Body of pancreas (tissue), 4 donors: Measurements from ENCODE around the gene RIMKLB. TPM values are rescaled to one million over a fixed set of nuclear protein-coding genes. Genes with fewer than 3 reads are reported as not detected.
"Not testable (repeated sequence)": the region's sequence is repeated elsewhere in the genome, so short reads cannot be mapped to it uniquely, and the experiment has no call there.

Experiments used
- ATAC-seq: fragments of 150-250 bp; one replicate; pipeline ENCODE4 v1.9.1; 2016
- DNase-seq, 4 donors: peaks; one replicate each; pipeline ENCODE4 v3.0.0-alpha.2; 2019
- H3K27ac ChIP-seq, 4 donors: fragments of 200-600 bp; sonication (generic); 1 replicate in 3 of 4; 2 replicates in 1 of 4; pipeline versions ENCODE4 v1.5.1 to v1.6.1; 2016 to 2019; ENCODE audit warnings: mild to moderate bottlenecking in 1 of 4, mixed read lengths in 1 of 4, moderate library complexity in 1 of 4
- H3K27me3 ChIP-seq, 2 donors: fragments of 200-600 bp; sonication (generic); one replicate each; pipeline ENCODE4 v1.6.0; 2016; ENCODE audit warnings: mild to moderate bottlenecking in 1 of 2
- H3K36me3 ChIP-seq, 2 donors: fragments of 200-600 bp; sonication (generic); replicated peaks in 1 of 2; 2 replicates each; pipeline ENCODE4 v1.5.1; 2016; ENCODE audit warnings: low read depth in 2 of 2; ENCODE audit not compliant: insufficient read depth in 1 of 2
- H3K4me1 ChIP-seq: fragments of 200-600 bp; sonication (generic); one replicate; pipeline ENCODE4 v1.6.0; 2016
- H3K4me3 ChIP-seq, 2 donors: fragments of 200-600 bp; sonication (generic); 1 replicate in 1 of 2; 2 replicates in 1 of 2; pipeline ENCODE4 v1.5.1; 2016 to 2019
- H3K9me3 ChIP-seq, 3 donors: fragments of 200-600 bp; sonication (generic); 1 replicate in 2 of 3; 2 replicates in 1 of 3; pipeline ENCODE4 v1.5.1; 2016
- CTCF ChIP-seq, 7 experiments: fragments of 450-650 bp in 4 of 7; fragments of 200-600 bp in 3 of 7; sonication (generic) in 3 of 7; IDR thresholded peaks; one replicate each; pipeline ENCODE4 v1.5.1; 2016 to 2019; ENCODE audit warnings: antibody characterized with exemption in 7 of 7
- POLR2A ChIP-seq, 3 donors: fragments of 450-650 bp; IDR thresholded peaks; one replicate each; pipeline ENCODE4 v1.6.1; 2016; ENCODE audit warnings: antibody characterized with exemption in 3 of 3, mild to moderate bottlenecking in 2 of 3
- WGBS, 2 donors: methylation state at CpG; one replicate each; pipeline ENCODE4 v1.1.5; 2017; 5-methylcytosine and 5-hydroxymethylcytosine counted together
- intact Hi-C: fragments of 100-400 bp; cut with DNase I; formaldehyde crosslinking; loops from one replicate; pipeline ENCODE4 v1.15.1; 2023
- total RNA-seq, 2 donors: library from RNA; depleted of rRNA; stranded (reverse); fragments of >200 nt; gene quantifications; one replicate each; pipeline ENCODE4 v1.1.0, GENCODE V29; 2016

RIMKLB gene
- total RNA-seq, 2 donors from 2014 or later = 18.1 to 19.5 TPM

- intact Hi-C loops = no loop called here
- Histone ChIP-seq H3K27me3 (no peaks in the 10 kb centered on the region), H3K4me1 (no peaks in the 10 kb centered on the region), H3K9me3 (no peaks in the 10 kb centered on the region), H3K27ac (no peak overlapping the region), H3K36me3 (no peaks in the 10 kb centered on the region), H3K4me3 (no peak overlapping the region)
- no peak for TF ChIP-seq POLR2A (IDR thresholded peaks at IDR 0.05)
- no peak for TF ChIP-seq CTCF (IDR thresholded peaks at IDR 0.05)
- no peak for DNase-seq
- no peak for ATAC-seq
- WGBS, 2 donors = 93 to 98% methylated on average over 3 of the region's 3 CpGs
Measured at GRCh38 chr12:8722286-8722800, 24.6 kb downstream of the RIMKLB start.

GRCh38 chr12:8734873-8735381 lies 37.1 kb downstream of the RIMKLB start:
- intact Hi-C loops = no loop called here
- DNase-seq = no peak
- Histone ChIP-seq H3K36me3 (no peaks in the 10 kb centered on the region), H3K27ac (no peak overlapping the region), H3K4me1 (no peaks in the 10 kb centered on the region), H3K9me3 (no peaks in the 10 kb centered on the region), H3K4me3 (no peak overlapping the region), H3K27me3 (no peaks in the 10 kb centered on the region)
- ATAC-seq = no peak
- no peak for TF ChIP-seq POLR2A (IDR thresholded peaks at IDR 0.05)
- TF ChIP-seq CTCF (IDR thresholded peaks at IDR 0.05) = no peak
- 88 to 89% methylated on average over 3 of the region's 3 CpGs for WGBS, 2 donors

GRCh38 chr12:8742501-8742900 lies 44.7 kb downstream of the RIMKLB start:
- no peak overlapping the region for H3K4me3 ChIP-seq
- H3K9me3 ChIP-seq = no peaks in the 10 kb centered on the region
- DNase-seq (no peak), ATAC-seq (no peak)
- 63 to 83% methylated on average over 1 of the region's 1 CpG for WGBS, 2 donors
- intact Hi-C loops = no loop called here
- no peaks in the 10 kb centered on the region for H3K36me3 ChIP-seq
- TF ChIP-seq POLR2A (IDR thresholded peaks at IDR 0.05) = no peak
- no peak for TF ChIP-seq CTCF (IDR thresholded peaks at IDR 0.05)
- H3K4me1 ChIP-seq = no peaks in the 10 kb centered on the region
- H3K27ac ChIP-seq = no peak overlapping the region
- H3K27me3 ChIP-seq = no peaks in the 10 kb centered on the region

- H3K4me1 ChIP-seq, H3K27me3 ChIP-seq, intact Hi-C loops, H3K36me3 ChIP-seq, ATAC-seq, H3K4me3 ChIP-seq, H3K9me3 ChIP-seq, H3K27ac ChIP-seq, DNase-seq: not testable (repeated sequence)
- 92 to 94% methylated on average over 6 of the region's 6 CpGs for WGBS, 2 donors
Measured at GRCh38 chr12:8743121-8743520, 45.3 kb downstream of the RIMKLB start.

GRCh38 chr12:8745631-8746030 lies 47.8 kb downstream of the RIMKLB start:
- DNase-seq, H3K4me3 ChIP-seq, H3K9me3 ChIP-seq, H3K27ac ChIP-seq, intact Hi-C loops, H3K4me1 ChIP-seq, H3K27me3 ChIP-seq, ATAC-seq, H3K36me3 ChIP-seq: not testable (repeated sequence)
- WGBS, 2 donors = 93 to 94% methylated on average over 8 of the region's 8 CpGs

- DNase-seq (no peak), ATAC-seq (no peak)
- H3K4me1 ChIP-seq = no peaks in the 10 kb centered on the region
- no peak for TF ChIP-seq CTCF (IDR thresholded peaks at IDR 0.05)
- no peak for TF ChIP-seq POLR2A (IDR thresholded peaks at IDR 0.05)
- H3K4me3 ChIP-seq = no peak overlapping the region
- no peak overlapping the region for H3K27ac ChIP-seq
- H3K36me3 ChIP-seq = no peaks in the 10 kb centered on the region
- H3K27me3 ChIP-seq = no peaks in the 10 kb centered on the region
- no peaks in the 10 kb centered on the region for H3K9me3 ChIP-seq
- 88 to 90% methylated on average over 5 of the region's 5 CpGs for WGBS, 2 donors
- intact Hi-C loops = no loop called here
Measured at GRCh38 chr12:8746046-8746445, 48.3 kb downstream of the RIMKLB start.

- H3K36me3 ChIP-seq, DNase-seq, H3K27ac ChIP-seq, intact Hi-C loops, H3K9me3 ChIP-seq, H3K4me3 ChIP-seq, ATAC-seq, H3K4me1 ChIP-seq, H3K27me3 ChIP-seq: not testable (repeated sequence)
- 93 to 94% methylated on average over 4 of the region's 4 CpGs for WGBS, 2 donors
Measured at GRCh38 chr12:8760076-8760475, 62.3 kb downstream of the RIMKLB start.

- H3K27me3 ChIP-seq, DNase-seq, intact Hi-C loops, H3K4me1 ChIP-seq, H3K9me3 ChIP-seq, H3K4me3 ChIP-seq, H3K27ac ChIP-seq, ATAC-seq, H3K36me3 ChIP-seq: not testable (repeated sequence)
- WGBS, 2 donors = 95 to 98% methylated on average over 6 of the region's 6 CpGs
Measured at GRCh38 chr12:8762701-8763100, 64.9 kb downstream of the RIMKLB start.
